HG02588 (cell line): ENCODE results near the gene HDAC2.
"Not testable (repeated sequence)": the region's sequence is repeated elsewhere in the genome, so short reads cannot be mapped to it uniquely, and the experiment has no call there.

ENCODE experiments used
- ATAC-seq: cut with Tn5 transposase; IDR thresholded peaks from one replicate; pipeline ENCODE4 v1.9.1; 2021; ENCODE audit warnings: mild to moderate bottlenecking, moderate library complexity; ENCODE audit not compliant: unreplicated experiment

The HDAC2 gene

DNA sequence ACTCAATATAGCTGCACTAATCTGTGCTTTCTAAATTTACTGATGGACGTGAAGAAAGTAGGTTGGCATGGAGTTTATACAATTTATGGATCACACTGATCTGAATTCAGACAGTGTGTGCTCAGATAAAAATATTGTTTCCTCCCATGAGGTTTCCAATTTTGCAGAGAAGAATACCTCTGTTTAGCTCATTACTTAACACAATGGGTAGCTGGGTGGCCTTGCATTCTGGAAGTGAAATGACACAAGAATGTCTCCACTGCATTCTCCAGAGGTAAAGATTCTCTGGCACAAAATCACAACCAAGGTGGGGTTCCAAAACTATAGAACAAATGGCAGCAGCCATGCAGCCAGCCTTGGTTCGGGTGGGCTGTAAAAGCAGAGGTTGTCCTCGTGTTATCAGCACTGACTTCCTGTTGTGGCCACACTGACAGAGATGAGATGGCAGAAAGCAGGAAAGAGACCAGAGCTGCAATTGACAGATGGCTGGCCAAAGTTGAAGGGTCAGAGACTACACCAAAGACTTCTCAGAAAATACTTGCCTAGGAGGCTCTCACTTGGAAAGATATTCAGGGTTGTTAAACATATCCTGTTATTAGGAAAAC, 50.2 kb downstream of the HDAC2 start:
- peak; percentile 80 for ATAC-seq

DNA sequence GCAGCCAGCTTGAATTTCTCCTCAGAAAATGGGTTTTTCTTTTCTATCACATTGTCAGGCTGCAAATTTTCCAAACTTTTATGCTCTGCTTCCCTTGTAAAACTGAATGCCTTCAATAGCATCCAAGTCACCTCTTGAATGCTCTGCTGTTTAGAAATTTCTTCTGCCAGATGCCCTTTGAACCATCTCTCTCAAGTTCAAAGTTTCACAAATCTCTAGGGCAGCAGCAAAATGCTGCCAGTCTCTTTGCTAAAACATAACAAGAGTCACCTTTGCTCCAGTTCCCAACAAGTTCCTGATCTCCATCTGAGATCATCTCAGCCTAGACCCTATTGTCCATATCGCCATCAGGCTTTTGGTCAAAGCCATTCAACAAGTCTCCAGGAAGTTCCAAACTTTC, 60.7 kb downstream of the HDAC2 start:
- ATAC-seq = not testable (repeated sequence)

DNA sequence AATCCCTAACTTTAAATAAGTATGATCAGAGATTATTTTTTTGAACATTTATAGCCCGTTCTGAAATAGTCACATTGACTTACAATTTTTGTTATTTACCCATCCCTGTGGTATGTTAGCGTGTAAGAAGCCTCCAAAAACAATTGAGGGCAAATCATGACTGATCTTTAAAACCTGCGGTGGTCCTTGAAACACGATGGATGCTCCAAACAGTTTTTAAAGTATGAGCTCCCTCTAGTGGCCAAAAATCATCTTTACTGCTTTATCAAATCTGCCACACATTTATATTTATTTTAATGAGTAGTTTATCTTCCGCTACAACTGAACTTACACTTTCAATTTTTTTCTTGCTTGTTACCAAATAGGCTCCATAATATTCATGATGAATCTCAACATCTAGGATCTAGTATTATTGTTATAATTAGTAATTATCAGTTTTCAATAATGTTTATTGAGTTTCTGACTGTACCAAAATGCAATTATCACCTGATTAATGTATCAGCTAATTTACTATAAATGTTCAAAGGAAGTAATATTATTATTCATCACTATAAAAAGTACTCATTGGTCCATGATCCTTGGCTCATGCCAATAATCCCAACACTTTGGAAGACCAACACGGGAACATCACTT, 61.6 kb downstream of the HDAC2 start:
- ATAC-seq = peak; percentile 51

DNA sequence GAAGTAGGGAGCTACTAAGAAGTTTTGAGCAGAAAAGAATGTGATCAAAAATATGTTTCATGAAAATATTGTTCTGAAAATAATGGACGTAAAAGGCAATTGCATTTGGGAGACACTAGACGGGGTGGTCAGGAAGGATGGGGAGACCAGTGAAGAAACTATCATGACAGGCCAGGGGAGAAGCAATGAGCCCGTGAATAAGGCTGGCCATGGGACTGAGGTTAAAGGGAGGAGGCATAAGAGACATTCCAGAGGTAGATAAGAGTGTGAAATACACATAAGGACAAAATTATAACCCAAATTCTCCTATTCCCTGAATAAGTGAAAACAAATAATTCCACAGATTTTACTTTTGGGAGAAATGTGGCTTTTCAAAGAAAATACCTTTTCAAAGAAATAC, 62.1 kb downstream of the HDAC2 start:
- ATAC-seq = no peak

DNA sequence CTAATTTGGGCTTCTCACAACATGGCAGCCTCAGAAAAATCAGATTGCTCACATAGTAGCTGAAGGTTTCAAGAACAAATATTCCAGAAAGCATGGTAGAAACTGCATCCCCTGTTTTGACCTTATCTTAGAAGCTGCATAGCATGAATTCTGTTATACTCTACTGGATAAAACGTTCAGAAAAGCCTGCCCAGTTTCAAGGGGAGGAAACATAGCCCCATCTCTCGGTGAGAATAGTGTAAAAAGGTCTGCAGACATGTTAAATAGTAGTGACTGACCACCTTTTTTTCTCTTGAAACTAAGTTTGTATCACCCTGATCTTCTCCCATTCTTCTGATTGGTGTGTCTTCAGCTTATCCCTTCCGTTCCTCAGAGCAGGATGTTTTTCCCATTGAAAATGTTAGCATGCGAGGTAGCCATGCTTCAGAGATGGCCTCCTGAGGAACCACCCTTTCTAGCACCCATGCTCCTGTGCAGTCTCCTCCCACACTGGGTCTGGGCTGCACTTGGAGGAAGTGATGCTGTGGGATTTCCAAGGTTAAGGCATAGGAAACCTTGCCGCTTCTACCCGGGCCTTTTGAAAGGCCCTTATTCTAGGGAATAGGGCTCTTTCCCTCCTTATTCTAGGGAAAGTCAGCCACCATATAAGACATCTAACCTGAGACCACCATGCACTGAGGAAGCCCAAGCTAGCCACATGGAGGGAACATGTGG, 63.7 kb downstream of the HDAC2 start:
- no peak for ATAC-seq

DNA sequence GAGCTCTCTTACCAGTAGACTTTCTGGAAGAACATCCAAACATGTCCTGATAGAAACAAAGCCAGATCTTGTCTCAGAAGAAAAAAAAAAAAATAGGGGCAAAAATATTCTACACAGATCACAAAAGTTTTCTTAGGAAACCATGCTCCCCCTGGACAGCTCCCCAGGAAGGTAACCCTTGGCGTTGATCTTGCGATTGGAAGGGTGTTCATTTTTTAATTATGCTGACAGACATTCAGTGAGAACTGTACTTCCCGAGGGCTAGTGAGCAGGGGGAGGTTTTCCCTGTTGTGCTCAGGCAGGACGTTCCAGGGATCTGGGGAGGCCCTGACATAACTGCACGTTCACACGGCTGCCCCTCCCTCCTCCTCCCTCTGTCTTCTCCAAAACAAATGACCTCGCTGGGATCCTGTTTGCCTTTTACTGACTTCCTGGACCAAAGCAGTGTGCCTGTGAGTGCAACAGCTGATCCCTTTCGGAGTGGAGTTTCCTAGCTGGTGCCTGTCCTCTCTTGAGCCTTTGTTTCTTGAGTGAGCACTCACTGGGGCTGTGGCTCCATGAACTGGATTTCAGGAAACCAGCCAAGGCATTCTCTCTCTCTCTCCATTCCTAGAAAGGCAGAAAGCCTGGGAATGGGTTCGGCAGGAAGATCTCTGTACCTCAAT, 67.2 kb downstream of the HDAC2 start:
- no peak for ATAC-seq

DNA sequence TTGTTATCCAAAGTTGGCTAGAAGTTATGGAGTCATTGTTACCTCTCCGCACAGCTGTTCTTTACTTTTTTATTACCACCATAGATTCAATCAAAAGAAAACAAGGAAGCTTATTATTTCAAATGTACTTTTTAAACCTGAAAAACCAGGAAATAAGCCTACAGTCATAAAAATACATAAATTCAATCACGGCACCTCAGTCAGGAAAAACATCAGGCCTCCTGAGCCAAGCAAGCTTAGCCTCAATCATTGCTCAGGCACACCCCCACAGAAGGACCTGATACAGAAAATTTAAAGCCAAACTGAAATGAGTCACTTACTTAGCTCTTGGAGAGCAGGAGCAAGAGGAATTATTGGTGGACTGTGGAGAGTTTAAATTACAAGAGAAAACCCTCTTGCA, 69.5 kb downstream of the HDAC2 start:
- no peak for ATAC-seq

DNA sequence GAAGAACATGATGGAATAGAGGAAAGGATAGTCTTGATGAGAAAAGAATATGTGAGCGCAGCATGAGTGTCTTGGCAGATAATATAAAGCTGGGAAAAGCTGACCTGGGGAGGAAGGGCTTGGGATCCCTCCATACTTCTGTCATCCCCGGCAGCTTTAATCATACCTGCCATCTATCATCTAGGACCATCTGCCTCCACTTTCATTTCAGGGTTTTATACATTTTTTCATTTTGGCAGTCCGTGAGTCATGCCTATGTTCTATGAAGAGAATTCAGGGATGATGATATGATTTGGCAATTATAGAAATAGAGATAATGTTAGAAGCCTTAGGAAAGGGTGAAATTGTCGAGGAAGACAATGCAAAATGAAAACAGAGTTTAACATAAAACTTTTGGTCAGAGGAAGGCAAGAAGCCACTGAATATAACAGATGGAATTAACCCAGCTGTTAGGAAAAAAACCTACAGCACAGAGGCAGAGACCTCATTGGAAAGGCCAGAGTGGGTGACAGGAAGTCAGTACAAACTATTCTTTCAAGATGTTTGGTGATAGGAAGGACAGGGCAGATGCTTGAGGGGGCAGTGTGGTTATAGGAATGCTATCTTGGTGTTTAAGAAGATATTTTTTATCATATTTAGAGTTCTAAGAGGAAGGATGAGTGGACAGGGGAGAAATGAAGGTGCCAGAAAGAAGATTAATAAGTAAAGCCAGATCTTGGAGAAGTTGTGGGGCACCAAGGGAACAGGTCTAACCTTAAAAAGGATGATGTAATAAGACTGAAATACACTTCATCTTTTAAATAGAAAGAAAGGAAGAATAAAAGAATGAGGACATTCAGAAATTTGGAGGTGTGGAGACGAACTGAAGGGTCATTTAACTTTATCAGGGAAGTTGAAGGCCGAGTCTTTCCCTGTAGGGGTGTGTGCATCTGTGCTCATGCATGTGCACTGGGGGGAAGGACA, 76.0 kb downstream of the HDAC2 start:
- ATAC-seq = no peak

DNA sequence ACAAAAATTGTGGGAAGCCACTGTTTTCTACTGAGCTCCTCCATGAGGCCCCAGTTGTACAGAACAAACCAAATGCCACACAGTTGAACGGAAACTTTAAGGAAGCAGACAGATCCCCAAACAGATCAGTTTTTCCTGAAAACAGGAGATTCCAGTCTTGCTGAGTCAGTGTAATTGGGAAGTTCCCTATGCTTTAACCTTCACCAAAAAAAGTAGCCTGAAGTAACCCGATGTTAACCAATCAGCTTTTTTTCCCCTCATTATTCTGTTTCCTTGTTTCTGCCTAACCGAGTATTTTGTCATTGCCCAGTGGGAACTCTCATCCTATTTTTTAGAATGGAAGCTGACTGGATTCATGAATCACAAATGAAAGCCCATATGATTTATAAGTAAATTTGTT, 77.1 kb downstream of the HDAC2 start:
- no peak for ATAC-seq

DNA sequence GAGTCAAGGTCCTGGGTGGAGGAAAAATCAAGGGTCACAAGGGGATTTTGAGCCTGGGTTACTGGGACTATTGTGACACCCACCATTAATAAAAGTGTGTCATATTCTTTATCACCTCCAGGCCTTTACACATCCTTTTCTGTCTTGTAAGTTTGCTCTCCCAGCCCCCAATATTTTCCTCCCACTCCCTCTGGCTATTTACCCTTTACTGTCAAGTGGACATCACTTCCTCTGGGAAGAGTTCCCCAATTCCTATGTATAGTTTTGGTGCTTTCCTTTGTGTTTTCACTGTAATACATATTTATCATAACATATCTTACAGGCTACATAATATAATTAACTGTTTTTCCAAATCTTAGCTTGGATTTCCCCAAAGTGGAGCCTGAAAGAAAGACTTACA, 77.5 kb downstream of the HDAC2 start:
- no peak for ATAC-seq

DNA sequence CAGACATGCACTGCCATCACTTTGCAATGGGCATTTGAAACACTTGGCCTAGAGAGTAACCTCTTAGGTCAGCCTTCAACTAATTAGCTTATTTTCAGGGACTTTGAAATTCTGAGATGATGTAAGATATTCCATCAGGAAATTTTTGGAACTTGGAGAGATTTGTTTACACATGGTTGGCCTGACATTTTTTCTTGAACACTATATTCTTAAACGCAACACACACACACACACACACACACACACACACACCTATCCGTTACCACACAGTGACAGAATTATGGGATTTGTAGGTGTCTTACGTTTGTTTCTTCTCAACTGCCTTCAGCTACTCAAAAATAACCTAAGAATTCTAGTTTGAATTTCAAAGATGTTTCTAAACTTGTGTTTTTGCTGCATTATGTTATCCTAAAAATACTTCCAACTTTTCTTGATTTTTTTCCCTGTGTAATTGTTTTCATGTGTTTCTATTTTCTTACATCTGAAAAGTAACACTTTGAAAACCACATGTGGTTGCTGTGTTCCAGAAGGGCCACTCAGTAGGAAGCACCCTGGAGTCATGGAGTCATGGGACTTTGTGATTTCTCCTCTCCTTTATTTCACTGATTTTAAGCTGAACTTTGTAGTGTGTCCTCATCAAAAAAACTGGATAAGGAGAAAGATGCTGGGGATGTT, 81.9 kb downstream of the HDAC2 start:
- ATAC-seq = no peak

DNA sequence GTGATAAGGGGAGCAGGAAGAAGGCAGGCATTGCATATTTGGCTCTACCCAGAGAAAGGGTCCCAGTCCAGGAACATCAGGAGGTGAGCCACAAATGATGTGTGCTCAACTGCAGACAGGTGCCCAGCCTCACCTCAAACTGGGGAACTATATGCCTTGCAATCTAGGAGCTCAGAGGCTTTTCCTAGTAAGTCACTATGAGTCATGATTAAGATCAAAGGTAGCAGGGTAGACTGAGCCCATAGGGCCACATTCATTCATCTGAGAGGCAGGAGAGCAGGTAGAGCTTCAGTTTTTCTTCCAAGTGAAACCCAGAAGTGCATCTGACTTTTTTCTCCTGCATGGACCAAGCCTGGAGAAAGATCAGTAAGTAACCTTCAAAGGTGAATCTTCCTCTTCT, 82.5 kb downstream of the HDAC2 start:
- ATAC-seq = no peak

DNA sequence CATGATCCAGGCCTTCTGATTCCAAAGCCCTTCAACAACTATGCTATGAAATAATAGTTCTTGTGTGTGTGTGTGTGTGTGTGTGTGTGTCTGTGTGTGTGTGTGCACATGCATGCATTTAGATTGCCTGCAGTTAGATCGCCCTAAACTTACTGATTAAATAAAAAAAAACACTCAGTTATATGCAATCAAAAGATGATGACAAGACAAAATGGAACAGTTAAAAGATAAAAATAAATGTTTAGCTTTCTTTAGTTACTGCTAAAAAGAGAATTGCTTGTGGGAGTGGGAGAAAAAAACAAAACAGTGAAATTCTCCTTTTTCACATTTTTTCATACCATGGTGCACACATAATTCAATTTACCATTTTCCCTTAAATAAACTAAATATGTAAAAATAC, 84.4 kb downstream of the HDAC2 start:
- no peak for ATAC-seq

DNA sequence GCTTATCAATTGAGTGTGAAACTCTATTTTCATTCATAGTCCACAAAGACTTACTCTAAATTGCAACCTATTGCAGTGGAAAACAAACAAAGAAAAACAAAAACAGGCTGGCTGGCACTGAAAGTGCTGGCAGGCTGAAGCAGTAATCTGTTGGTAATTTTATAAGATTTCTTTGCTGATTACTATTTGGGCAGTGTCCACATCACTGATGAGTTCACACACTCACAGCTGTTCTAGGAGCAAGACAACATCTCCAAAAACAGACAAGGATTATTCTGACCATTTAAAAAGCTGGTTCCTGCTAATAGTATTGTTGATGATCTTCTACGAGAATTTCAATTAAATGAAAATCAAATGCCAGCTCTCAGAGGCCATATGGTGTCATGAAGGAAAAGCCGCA, 86.9 kb downstream of the HDAC2 start:
- ATAC-seq = no peak
